ENCODE results near the gene RAPGEF5. TPM values are rescaled to one million over a fixed set of nuclear protein-coding genes. Genes with fewer than 3 reads are reported as not detected.

The RAPGEF5 gene
- total RNA-seq, 1 experiment from 2014 or later: 13.3 TPM

- Mint-ChIP-seq H3K9me3 (no peaks in the 10 kb centered on the region), H3K27ac (no peak overlapping the region; a peak in 1 of 7 replicates), H3K27me3 (ENCODE audit: low read depth) (no peaks in the 10 kb centered on the region), H3K36me3 (ENCODE audit: insufficient read depth in 1 of 3, low read depth in 3 of 3) (no peaks in the 10 kb centered on the region), H3K4me3 (no peak overlapping the region; a peak in 1 of 5 replicates), H3K4me1 (peaks cover 8 to 9% of the 10 kb centered on the region in 2 experiments)
- Histone ChIP-seq H3K9me3 (ENCODE audit: control insufficient read depth, low read depth, low read length) (no peaks in the 10 kb centered on the region), H3K23me2 (ENCODE audit: insufficient read length, low read depth, low read length, poor library complexity, severe bottlenecking) (no peaks in the 10 kb centered on the region), H2BK12ac (ENCODE audit: insufficient read length, low read depth, low read length) (no peak overlapping the region), H2BK120ac (ENCODE audit: low read depth, low read length, poor library complexity, severe bottlenecking) (no peak overlapping the region), H3K18ac (ENCODE audit: insufficient read length, low read depth, low read length) (no peak overlapping the region), H2BK15ac (ENCODE audit: low read depth, low read length) (no peak overlapping the region), H4K20me1 (ENCODE audit: control insufficient read depth, insufficient read depth, insufficient read length) (no peaks in the 10 kb centered on the region), H3K79me2 (ENCODE audit: insufficient read depth, low read length) (no peaks in the 10 kb centered on the region), H4K8ac (replicated peaks; ENCODE audit: insufficient read length, low read depth, low read length) (no peak overlapping the region), H2BK5ac (ENCODE audit: insufficient read length, low read length) (no peak overlapping the region), H3K27ac (ENCODE audit: insufficient read length, low read depth, low read length) (no peak overlapping the region), H3K27me3 (ENCODE audit: insufficient read depth, low read length) (no peaks in the 10 kb centered on the region), H3K4me2 (ENCODE audit: insufficient read depth, insufficient read length, low read length) (no peak overlapping the region), H2BK20ac (ENCODE audit: low read depth, low read length, poor library complexity, severe bottlenecking) (no peak overlapping the region), H3K14ac (ENCODE audit: insufficient read depth, low read length) (no peak overlapping the region), H3K23ac (ENCODE audit: insufficient read length, low read depth, low read length) (no peak overlapping the region), H3T11ph (ENCODE audit: low read length) (no peak overlapping the region), H2AK5ac (ENCODE audit: insufficient read length, low read length) (no peak overlapping the region), H3K4ac (ENCODE audit: low read depth, low read length) (no peak overlapping the region), H4K91ac (ENCODE audit: insufficient read length, low read depth, low read length) (no peak overlapping the region), H3K79me1 (ENCODE audit: insufficient read depth, low read depth, low read length, poor library complexity, severe bottlenecking) (no peaks in the 10 kb centered on the region), H3K9ac (ENCODE audit: extremely low read depth, insufficient read length, low read length) (no peak overlapping the region), H3K4me1 (ENCODE audit: insufficient read depth, low read length) (no peaks in the 10 kb centered on the region), H3K56ac (ENCODE audit: insufficient read length, low read depth, low read length) (no peak overlapping the region), H2AFZ (ENCODE audit: low read length) (no peak overlapping the region), H4K5ac (ENCODE audit: insufficient read length, low read depth, low read length) (no peak overlapping the region)
- TF ChIP-seq CTCF (conservative IDR thresholded peaks at IDR 0.05): no peak
- no peak for DNase-seq
- no CpG with 5 or more reads among the region's 2 CpGs for WGBS (ENCODE audit: extremely low coverage, insufficient read length, low lambda C conversion rate)
These were observed 45.3 kb upstream of the RAPGEF5 start for GRCh38 chr7:22402250-22402649.

Data from H9 (cell line).